SJSA1 (cell line): Measurements from ENCODE around the gene NPAT. TPM values are rescaled to one million over a fixed set of nuclear protein-coding genes. Genes with fewer than 3 reads are reported as not detected.

ENCODE experiments used
- DNase-seq, 2 experiments: peaks; one replicate each; pipeline ENCODE4 v3.0.0-alpha.2; 2015 to 2020; ENCODE audit warnings: low spot score in 2 of 2, low read depth in 1 of 2
- H3K27ac ChIP-seq: fragments of 250-450 bp; sonication (Bioruptor Pico); 2 replicates; pipeline ENCODE4 v1.5.1; 2020; ENCODE audit warnings: mild to moderate bottlenecking, moderate library complexity
- H3K27me3 ChIP-seq: fragments of 250-450 bp; sonication (Bioruptor Pico); replicated peaks from 2 replicates; pipeline ENCODE4 v1.5.1; 2020; ENCODE audit warnings: mild to moderate bottlenecking, moderate library complexity
- H3K36me3 ChIP-seq: fragments of 250-450 bp; sonication (Bioruptor Pico); 2 replicates; pipeline ENCODE4 v1.5.1; 2020; ENCODE audit warnings: mild to moderate bottlenecking
- H3K4me1 ChIP-seq: fragments of 250-450 bp; sonication (Bioruptor Pico); replicated peaks from 2 replicates; pipeline ENCODE4 v1.6.1; 2021; ENCODE audit warnings: mild to moderate bottlenecking
- H3K4me3 ChIP-seq: fragments of 250-450 bp; sonication (Bioruptor Pico); 2 replicates; pipeline ENCODE4 v1.5.1; 2020; ENCODE audit warnings: mild to moderate bottlenecking
- H3K9me3 ChIP-seq: fragments of 250-450 bp; sonication (Bioruptor Pico); replicated peaks from 2 replicates; pipeline ENCODE4 v1.5.1; 2020; ENCODE audit warnings: mild to moderate bottlenecking
- total RNA-seq: library from RNA; depleted of rRNA; stranded (reverse); fragments of >200 nt; shearing (Covaris generic); gene quantifications from 2 replicates; pipeline ENCODE4 v1.2.3, GENCODE V29; 2014

NPAT gene
- total RNA-seq, 1 experiment from 2014 or later: 9.9 TPM

GRCh38 chr11:108207683-108208060, 14.8 kb downstream of the NPAT start:
- H3K27me3 ChIP-seq: no peaks in the 10 kb centered on the region
- H3K4me3 ChIP-seq: no peak overlapping the region
- no peak for DNase-seq
- H3K9me3 ChIP-seq: no peaks in the 10 kb centered on the region
- H3K4me1 ChIP-seq: no peaks in the 10 kb centered on the region
- H3K27ac ChIP-seq: no peak overlapping the region
- H3K36me3 ChIP-seq: peaks cover 5% of the 10 kb centered on the region

- H3K27ac ChIP-seq: no peak overlapping the region
- no peak for DNase-seq
- no peaks in the 10 kb centered on the region for H3K27me3 ChIP-seq
- H3K36me3 ChIP-seq: peaks cover 5% of the 10 kb centered on the region
- no peaks in the 10 kb centered on the region for H3K9me3 ChIP-seq
- H3K4me1 ChIP-seq: no peaks in the 10 kb centered on the region
- no peak overlapping the region for H3K4me3 ChIP-seq
These were observed 15.3 kb downstream of the NPAT start for GRCh38 chr11:108206969-108207682.

- no peaks in the 10 kb centered on the region for H3K27me3 ChIP-seq
- peaks cover 5% of the 10 kb centered on the region for H3K36me3 ChIP-seq
These were observed 16.3 kb downstream of the NPAT start for GRCh38 chr11:108206171-108206570.

GRCh38 chr11:108204929-108205499, 17.4 kb downstream of the NPAT start:
- Histone ChIP-seq H3K36me3 (peaks cover 5% of the 10 kb centered on the region), H3K4me1 (no peaks in the 10 kb centered on the region), H3K27me3 (no peaks in the 10 kb centered on the region), H3K27ac (no peak overlapping the region), H3K4me3 (no peak overlapping the region), H3K9me3 (no peaks in the 10 kb centered on the region)
- DNase-seq: no peak

More at GRCh38 chr11:108206171-108206570, 16.3 kb downstream of the NPAT start:
- Histone ChIP-seq H3K9me3 (no peaks in the 10 kb centered on the region), H3K4me1 (no peaks in the 10 kb centered on the region), H3K27ac (no peak overlapping the region), H3K4me3 (no peak overlapping the region)
- no peak for DNase-seq

GRCh38 chr11:108204376-108204775, 18.1 kb downstream of the NPAT start:
- DNase-seq: no peak
- H3K9me3 ChIP-seq: no peaks in the 10 kb centered on the region
- no peak overlapping the region for H3K4me3 ChIP-seq
- H3K27me3 ChIP-seq: no peaks in the 10 kb centered on the region
- H3K4me1 ChIP-seq: no peaks in the 10 kb centered on the region
- H3K27ac ChIP-seq: no peak overlapping the region
- peaks cover 5% of the 10 kb centered on the region for H3K36me3 ChIP-seq

GRCh38 chr11:108203075-108203474, 19.4 kb downstream of the NPAT start:
- Histone ChIP-seq H3K4me3 (no peak overlapping the region), H3K9me3 (no peaks in the 10 kb centered on the region), H3K4me1 (no peaks in the 10 kb centered on the region), H3K27me3 (no peaks in the 10 kb centered on the region), H3K27ac (no peak overlapping the region), H3K36me3 (peaks cover 5% of the 10 kb centered on the region)
- DNase-seq: no peak

- no peak for DNase-seq
- H3K4me3 ChIP-seq: no peak overlapping the region
- H3K27ac ChIP-seq: no peak overlapping the region
- H3K36me3 ChIP-seq: peaks cover 5% of the 10 kb centered on the region
- H3K9me3 ChIP-seq: no peaks in the 10 kb centered on the region
- no peaks in the 10 kb centered on the region for H3K4me1 ChIP-seq
- no peaks in the 10 kb centered on the region for H3K27me3 ChIP-seq
These were observed 22.8 kb downstream of the NPAT start for GRCh38 chr11:108199446-108200321.

- DNase-seq: no peak
- peaks cover 5% of the 10 kb centered on the region for H3K36me3 ChIP-seq
- no peak overlapping the region for H3K4me3 ChIP-seq
- H3K9me3 ChIP-seq: no peaks in the 10 kb centered on the region
- no peaks in the 10 kb centered on the region for H3K4me1 ChIP-seq
- H3K27me3 ChIP-seq: no peaks in the 10 kb centered on the region
- H3K27ac ChIP-seq: no peak overlapping the region
These were observed 23.6 kb downstream of the NPAT start for GRCh38 chr11:108198833-108199232.

DNA sequence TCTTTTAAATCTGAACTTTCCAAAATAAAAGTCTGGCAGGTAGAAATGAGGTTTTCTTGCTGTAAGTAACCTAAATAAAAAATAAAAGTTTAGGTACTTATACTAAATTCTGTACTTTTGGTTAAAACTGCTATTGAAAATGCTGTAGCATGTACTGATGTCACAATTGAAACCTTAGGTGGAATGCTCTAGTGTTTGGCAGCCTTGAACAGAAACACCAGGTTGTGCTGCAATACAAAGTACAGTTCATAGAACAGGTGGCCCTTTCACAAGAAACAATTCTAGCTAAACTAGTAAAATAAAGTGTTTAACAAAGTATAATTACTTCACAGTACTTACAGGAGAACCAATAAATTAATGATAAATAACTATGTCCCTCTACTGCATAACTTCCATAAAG, 25.1 kb downstream of the NPAT start:
- Histone ChIP-seq H3K27ac (no peak overlapping the region), H3K27me3 (no peaks in the 10 kb centered on the region), H3K9me3 (no peaks in the 10 kb centered on the region), H3K4me1 (no peaks in the 10 kb centered on the region), H3K4me3 (no peak overlapping the region), H3K36me3 (peaks cover 5% of the 10 kb centered on the region)
- DNase-seq: no peak

GRCh38 chr11:108196901-108197300, 25.5 kb downstream of the NPAT start:
- Histone ChIP-seq H3K9me3 (no peaks in the 10 kb centered on the region), H3K27me3 (no peaks in the 10 kb centered on the region), H3K36me3 (peaks cover 5% of the 10 kb centered on the region), H3K4me1 (no peaks in the 10 kb centered on the region), H3K27ac (no peak overlapping the region), H3K4me3 (no peak overlapping the region)
- DNase-seq: no peak

GRCh38 chr11:108193725-108194124, 28.7 kb downstream of the NPAT start:
- Histone ChIP-seq H3K4me1 (no peaks in the 10 kb centered on the region), H3K36me3 (peaks cover 8% of the 10 kb centered on the region), H3K9me3 (no peaks in the 10 kb centered on the region), H3K27me3 (no peaks in the 10 kb centered on the region), H3K27ac (no peak overlapping the region), H3K4me3 (no peak overlapping the region)
- DNase-seq: no peak

DNA sequence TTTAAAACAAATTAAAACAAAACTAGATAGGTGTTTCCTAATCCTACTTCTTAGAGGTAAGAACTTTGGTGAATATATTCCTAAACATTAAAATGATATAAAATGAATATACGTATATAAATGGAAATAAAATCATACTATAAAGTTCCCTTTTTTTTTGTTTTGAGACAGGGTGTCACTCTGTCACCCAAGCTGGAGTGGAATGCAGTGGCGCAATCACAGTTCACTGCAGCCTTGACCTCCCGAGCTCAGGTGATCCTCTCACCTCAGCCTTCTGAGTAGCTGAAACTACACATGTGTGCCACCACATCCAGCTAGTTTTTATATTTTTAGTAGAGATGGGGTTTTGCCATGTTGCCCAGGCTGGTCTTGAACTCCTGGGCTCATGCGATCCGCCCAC, 44.9 kb downstream of the NPAT start:
- no peak for DNase-seq
- no peaks in the 10 kb centered on the region for H3K27me3 ChIP-seq

DNA sequence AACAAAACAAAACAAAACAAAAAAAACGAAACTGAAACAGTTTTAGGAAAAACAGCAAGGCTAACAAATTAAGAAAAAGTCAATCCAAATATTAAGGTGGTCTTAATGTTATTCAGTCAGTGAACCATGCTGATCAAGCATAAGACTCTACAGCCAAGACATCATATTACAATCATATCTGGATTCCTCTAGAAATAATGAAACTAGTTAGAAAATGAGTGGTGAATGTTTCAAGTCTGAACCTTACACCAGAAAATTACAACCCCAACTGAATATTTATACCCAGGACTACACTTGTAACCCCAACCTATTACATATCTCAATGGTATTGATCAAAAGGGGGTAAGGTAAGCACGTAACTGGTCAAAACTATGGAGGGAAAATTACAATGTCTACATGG, 52.3 kb downstream of the NPAT start:
- Histone ChIP-seq H3K27ac (no peak overlapping the region), H3K9me3 (no peaks in the 10 kb centered on the region), H3K4me3 (no peak overlapping the region), H3K27me3 (no peaks in the 10 kb centered on the region), H3K36me3 (0 out of 2 replicates have a peak, but pooled peaks cover 4% of the 10 kb centered on the region), H3K4me1 (no peaks in the 10 kb centered on the region)
- no peak for DNase-seq

More for the DNA sequence above, 44.9 kb downstream of the NPAT start:
- no peaks in the 10 kb centered on the region for H3K9me3 ChIP-seq
- H3K4me1 ChIP-seq: no peaks in the 10 kb centered on the region
- H3K36me3 ChIP-seq: no peaks in the 10 kb centered on the region
- H3K4me3 ChIP-seq: no peak overlapping the region
- no peak overlapping the region for H3K27ac ChIP-seq

GRCh38 chr11:108167624-108168023, 54.8 kb downstream of the NPAT start:
- Histone ChIP-seq H3K4me1 (no peaks in the 10 kb centered on the region), H3K27me3 (no peaks in the 10 kb centered on the region), H3K27ac (no peak overlapping the region), H3K36me3 (0 out of 2 replicates have a peak, but pooled peaks cover 4% of the 10 kb centered on the region), H3K9me3 (no peaks in the 10 kb centered on the region), H3K4me3 (no peak overlapping the region)
- DNase-seq: no peak
